HG02571 (cell line): Measurements from ENCODE around the gene SYTL2.
A peak's percentile ranks its signal among the peaks of the same experiment; 100 is the strongest.
"Not testable (repeated sequence)": the region's sequence is repeated elsewhere in the genome, so short reads cannot be mapped to it uniquely, and the experiment has no call there.

Source experiments
- ATAC-seq: cut with Tn5 transposase; IDR thresholded peaks from one replicate; pipeline ENCODE4 v1.9.1; 2021; ENCODE audit warnings: mild to moderate bottlenecking, moderate library complexity; ENCODE audit not compliant: unreplicated experiment

SYTL2 gene, protein sequence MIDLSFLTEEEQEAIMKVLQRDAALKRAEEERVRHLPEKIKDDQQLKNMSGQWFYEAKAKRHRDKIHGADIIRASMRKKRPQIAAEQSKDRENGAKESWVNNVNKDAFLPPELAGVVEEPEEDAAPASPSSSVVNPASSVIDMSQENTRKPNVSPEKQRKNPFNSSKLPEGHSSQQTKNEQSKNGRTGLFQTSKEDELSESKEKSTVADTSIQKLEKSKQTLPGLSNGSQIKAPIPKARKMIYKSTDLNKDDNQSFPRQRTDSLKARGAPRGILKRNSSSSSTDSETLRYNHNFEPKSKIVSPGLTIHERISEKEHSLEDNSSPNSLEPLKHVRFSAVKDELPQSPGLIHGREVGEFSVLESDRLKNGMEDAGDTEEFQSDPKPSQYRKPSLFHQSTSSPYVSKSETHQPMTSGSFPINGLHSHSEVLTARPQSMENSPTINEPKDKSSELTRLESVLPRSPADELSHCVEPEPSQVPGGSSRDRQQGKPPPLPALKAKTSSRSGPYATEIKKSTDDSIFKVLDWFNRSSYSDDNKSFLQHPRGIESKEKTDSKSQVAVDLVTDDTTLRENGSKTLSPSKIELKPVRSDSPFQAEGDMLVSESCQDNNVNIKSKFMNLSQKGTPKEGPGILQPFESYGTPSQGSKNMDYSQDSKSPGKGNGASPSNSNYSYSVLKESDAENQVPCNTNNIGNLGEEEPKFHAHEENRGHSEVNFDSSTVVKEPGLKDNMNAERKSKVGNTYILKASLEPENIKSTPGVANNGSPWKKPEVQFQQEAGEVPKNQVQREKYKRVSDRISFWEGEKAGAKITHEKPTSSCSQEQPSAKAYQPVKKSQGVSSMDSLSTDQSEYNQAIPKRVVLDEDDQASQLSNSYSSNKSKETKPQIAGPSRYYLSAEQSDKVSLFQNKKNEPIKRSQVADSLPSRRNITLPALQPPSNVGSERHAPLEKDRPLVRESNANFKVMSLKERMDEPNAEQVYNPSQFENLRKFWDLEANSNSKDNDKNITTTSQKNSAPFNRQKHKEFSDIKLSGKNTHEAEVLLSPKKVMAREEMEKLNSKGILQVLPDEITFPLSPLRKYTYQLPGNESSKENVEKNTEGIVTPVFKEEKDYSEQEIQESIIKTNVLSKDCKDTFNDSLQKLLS (N-terminal part only)

DNA sequence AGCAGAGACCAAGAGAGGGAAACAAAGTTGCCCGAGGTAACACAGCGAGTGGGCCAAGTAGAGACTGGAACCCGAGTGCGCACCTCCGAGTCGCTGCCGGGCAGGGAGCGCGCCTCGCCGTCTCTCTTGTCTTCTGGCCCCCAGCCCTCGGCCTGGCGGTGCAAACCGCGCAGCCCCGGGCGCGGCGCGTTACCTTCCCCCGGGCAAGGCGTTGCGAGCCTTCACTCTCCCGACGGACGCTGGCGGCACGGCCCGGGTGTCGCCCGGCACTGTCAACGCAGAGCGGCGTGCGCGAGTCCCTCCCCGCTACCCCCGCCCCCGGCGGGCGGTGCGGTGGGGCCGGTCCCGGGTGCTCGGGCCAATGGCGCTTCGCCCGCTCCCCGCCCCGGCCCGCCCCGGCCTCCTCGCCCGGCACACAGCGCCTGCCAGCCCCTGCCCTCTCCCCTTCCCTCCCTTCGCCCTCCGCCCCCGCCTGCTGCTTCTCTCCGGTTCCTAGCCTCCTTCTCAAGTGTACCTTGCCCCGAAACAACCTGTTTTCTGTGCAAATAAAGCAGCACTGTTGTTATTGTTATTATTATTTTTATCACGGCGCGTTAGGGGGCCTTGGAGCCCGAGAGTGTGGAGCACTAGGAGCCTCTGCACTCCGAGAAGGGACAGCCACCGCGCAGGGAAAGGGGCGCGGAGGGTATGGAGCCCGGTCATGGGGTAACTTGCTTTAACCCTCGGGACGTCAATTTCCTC lies at the start of gene SYTL2:
TSS of gene SYTL2 (minus strand) at position 271 of the 741 bp plus-strand sequence. CDS start 53,416 bp downstream, outside the sequence.
- ATAC-seq = peak; percentile 86

DNA sequence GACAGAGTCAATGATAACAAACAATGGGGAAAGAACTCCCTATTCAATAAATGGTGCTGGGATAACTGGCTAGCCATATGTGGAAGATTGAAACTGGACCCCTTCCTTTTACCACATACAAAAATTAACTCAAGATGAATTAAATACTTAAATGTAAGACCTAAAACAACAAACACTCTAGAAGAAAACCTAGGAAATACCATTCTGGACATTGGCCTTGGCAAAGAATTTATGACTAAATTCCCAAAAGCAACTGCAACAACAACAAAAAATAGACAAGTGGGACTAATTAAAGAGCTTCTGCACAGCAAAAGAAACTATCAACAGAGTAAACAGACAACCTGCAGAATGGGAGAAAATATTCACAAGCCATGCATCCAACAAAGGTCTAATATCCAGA lies 48.6 kb upstream of the SYTL2 start:
- not testable (repeated sequence) for ATAC-seq

DNA sequence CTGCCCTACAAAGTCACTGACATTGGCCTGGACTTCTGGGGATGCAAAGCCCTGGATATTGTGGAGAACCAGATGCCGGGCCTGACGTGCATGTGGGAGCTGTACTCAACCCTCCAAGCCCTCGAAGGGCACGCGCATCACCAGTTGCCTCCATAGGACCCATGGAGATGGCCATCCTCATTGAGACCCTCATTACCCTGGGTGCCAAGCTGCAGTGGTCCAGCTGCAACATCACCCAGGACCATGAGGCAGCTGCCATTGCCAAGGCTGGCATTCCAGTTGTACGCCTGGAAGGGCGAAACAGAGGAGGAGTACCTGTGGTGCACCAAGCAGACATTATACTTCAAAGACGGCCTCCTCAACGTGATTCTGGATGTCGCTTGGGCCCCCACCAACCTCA lies 46.2 kb upstream of the SYTL2 start:
- ATAC-seq = no peak

DNA sequence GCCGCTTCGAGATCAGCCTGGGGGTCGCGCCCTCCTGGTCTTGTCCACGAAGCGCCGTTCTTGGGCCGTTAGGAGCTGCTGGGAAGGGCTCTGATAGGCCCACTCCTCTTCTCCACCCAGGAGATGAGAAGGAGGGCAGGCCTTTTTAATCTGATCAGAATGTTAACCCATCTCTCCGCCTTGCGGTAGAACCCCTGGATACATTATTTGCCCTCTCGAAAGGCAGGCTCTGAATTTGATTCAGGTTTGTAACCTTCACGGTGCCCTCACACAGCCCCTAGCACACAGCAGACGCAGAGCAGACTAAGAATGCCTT lies 44.4 kb upstream of the SYTL2 start, which contains the start of gene CCDC83:
TSS of gene CCDC83 (plus strand) at position 43 of the 316 bp plus-strand sequence. CDS start 9,741 bp downstream, outside the sequence.
- ATAC-seq = no peak

DNA sequence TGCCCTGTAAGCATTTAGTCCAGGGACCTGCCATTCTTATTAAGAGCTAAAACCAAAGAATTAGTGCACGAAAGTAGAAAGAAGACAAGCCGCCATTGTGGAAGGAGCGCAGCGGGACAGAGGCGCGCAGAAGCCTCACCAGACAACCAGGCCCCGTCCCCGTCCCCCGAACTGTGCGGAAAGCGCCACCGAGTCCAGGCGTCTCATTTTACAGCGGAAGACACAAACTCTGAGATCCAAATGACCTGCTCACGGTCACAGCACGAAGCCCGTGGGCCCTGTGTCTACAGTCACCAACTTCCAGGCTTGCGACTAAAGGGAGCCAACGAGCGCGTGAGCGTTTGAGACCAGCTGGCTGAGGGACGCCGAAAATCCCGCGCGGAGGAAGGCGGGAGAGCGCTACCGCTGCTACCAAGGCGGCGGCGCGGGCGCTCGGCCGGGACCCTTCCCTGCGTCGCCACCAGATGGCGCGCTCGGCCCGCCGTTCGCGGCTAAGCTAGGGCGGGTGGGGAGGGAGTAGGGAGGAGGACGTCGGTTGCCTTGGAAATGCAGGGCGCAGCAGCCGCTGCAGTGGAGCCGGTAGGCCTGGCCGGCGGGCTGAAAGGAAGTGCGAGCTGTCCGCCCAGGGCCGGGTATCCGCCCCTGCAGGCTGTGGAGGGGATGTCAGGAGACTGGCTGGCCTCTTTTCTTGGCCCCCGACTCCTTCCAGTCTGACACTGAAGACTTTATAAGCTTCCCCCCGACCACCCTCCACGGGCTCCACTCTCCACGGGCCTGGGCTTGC lies 43.8 kb upstream of the SYTL2 start:
- ATAC-seq = peak; percentile 98

DNA sequence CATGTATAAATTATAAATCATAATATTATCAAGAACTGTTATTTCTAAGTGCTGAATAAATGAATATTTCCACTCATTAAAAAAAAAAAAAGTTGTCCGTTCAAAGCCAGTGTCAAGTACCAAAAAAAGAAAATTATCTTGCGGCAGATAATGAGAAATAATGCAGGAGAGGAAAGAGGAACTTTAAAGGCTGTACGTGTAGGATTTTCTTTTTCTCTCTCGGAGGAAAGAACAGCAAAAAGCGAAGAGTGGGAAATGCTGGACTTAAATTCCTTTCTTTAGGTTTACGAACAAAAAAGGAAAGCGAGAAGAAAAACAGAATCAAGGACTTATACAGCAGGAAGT lies 43.2 kb upstream of the SYTL2 start:
- no peak for ATAC-seq

DNA sequence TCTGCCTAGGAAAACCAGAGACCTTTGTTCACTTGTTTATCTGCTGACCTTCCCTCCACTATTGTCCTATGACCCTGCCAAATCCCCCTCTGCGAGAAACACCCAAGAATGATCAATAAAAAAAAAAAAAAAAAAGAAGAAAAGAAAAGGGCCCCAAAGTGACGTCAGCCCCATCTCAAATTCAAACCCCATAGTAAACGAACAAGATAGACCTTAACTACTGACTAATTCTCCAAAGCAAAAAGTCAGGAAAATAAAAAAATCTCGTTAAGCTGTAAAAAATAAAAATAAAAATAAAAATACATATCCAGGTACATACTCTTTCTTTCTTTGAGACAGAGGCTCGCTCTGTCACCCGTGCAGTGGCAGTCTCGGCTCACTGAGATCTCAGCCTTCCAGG lies 42.6 kb upstream of the SYTL2 start:
- ATAC-seq = not testable (repeated sequence)

DNA sequence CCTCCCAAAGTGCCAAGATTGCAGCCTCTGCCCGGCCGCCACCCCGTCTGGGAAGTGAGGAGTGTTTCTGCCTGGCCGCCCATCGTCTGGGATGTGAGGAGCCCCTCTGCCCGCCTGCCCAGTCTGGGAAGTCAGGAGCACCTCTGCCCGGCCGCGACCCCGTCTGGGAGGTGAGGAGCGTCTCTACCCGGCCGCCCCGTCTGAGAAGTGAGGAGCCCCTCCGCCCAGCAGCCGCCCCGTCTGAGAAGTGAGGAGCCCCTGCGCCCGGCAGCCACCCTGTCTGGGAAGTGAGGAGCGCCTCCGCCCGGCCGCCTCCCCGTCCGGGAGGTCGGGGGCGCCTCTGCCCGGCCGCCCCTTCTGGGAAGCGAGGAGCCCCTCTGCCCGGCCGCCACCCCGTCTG lies 41.8 kb upstream of the SYTL2 start:
- not testable (repeated sequence) for ATAC-seq

DNA sequence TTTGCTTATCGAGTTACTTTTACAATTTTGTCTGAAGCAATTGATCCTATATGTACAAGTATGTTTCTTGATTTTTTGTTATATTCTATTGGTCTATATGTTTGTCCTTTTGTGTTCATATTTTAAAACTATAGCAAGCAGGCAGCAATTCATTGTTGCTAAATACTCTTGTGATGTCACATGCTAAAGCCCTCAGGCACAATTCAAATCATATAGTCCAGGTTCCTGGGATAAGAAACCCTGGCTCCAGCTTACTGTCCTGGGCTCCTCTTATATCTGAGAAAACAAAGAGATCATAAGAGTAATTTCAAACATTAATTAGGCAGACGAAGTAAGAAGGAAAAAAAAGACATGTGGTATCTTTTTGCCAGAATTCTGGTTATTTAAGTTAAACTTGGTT lies 37.6 kb upstream of the SYTL2 start:
- ATAC-seq = no peak

DNA sequence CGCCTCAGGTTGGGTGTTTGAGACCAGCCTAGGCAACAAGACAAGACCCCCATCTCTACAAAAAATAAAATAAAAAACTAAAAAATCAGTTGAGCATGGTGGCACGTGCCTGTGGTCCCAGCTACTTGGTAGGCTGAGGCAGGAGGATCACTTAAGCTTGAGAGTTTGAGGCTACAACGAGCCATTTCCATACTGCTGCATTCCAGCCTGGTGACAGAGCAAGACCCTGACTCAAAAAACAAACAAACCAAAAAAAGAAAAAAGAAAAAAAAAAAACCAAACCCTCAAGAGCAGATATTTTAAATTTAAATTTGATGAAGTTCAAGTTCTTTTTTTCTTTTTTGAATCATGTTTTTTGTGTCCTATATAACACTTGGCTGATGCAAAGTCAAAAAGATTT lies 37.1 kb upstream of the SYTL2 start:
- ATAC-seq = no peak

DNA sequence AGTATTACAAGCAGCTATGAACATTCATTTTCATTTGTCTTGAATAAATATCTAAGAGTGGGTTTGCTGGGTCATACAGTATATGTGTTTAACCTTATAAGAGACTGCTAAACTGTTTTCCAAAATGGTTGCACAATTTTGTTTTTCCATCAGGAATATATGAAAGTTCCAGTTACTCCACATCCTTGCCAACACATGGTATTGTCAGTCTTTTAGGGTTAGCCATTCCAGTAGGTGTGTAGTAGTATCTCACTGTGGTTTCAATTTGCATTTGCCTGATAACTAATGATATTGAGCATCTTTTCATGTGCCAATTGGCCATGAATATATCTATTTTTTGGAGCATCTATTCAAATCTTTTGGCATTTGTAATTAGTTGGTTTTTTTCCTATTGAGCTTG lies 36.5 kb upstream of the SYTL2 start:
- no peak for ATAC-seq

DNA sequence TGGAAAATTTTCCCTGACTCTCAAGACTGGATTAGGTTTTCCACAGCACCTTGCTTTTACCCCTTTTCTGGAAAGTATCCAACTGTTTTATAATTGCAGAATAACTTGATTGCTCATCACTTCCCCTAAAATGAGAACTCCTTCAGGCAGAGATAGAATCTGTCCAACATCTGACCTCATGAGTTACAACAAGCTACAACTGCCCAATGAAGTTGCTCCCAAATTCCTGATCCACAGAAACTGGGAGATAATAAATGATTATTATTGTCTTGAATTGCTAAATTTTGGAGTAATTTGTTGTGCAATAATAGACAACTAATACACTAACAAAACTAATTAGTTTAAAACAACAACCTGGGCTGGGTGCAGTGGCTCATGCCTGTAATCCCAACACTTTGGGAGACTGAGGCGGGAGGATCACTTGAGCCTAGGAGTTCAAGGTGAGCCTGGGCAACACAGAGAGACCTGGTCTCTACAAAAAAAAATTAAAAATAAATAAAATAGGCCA lies 34.2 kb upstream of the SYTL2 start:
- no peak for ATAC-seq

DNA sequence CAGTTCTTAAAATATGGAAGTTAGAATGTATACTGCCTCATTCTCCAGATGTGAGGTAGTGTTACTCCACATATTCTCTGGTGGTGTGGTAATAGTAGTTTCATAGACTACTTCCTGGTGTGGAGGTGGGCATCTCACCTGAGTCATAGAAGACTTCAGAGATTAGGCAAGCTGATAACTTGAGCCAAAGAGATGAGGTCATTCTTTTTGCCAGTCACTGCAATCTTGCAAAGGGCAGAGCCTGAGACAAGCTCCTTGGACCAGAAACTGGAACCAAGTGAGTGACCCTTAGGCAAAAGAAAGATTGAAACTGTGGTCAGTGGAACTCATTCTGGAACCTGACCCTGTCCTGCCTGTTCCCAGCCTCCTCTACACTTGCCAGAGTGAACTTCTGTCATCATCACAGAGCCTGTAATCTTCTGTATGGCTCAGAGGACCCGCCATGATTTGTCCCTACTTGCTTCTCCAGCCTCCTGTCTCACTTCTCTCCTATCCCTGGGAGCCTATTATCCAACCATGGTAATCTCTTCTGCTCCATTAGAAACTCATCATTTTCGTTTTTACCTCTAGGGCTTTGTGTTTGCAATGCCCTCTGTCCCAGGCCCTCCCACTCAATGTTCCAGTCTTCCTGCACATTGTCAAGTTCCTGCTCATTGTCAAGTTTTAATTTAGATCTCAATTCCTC lies 33.6 kb upstream of the SYTL2 start:
- ATAC-seq = no peak

DNA sequence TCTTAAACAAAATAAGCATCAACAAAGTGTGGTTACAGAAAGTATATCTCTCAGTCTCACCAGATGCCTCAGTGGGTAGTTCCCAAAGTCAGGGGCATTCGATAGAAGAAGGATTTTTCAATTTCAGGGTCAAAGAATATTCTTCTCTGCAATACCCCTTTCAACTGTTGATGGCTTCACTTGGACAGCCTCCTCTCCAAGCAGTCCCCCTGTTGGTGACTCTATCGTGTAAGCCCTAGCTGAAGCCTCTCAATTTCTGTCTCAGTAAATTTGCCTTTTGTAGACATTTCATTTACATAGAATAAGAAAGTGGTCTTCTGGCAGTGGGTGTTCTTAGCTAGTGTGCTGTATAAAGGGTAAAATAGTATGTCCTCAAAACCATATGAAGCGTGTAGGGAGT lies 33.0 kb upstream of the SYTL2 start:
- ATAC-seq = no peak

DNA sequence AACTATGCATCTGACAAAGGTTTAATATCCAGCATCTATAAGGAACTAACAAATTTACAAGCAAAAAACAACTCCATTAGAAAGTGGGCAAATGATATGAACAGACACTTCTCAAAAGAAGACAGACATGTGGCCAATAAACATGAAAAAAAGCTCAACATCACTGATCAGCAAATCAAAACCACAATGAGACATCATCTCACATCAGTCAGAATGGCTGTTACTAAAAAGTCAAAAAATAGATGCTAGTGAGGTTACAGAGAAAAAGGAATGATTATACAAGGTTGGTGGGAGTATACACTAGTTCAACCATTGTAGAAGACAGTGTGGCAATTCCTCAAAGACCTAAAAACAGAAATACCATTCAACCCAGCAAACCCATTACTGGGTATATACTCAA lies 30.0 kb upstream of the SYTL2 start:
- not testable (repeated sequence) for ATAC-seq

DNA sequence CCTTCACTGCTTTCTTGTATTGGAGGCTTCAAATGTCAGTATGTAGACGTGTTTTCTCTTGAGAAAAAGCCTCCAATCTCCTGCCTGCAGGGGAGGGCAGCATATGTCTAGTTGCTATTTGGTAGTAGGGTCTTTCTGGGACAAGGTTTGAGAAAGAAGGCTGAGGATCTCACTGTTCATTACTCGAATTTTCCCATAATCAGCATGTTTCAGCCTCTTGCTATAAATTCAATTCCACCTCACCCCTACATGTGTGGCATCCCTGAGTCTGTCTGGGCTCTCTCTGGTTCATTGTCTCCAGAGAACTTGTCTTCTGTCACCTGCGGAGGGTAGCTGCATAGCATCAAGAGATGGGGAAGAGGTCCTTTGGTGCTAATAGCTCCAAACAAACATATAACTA lies 24.8 kb upstream of the SYTL2 start:
- ATAC-seq = no peak

DNA sequence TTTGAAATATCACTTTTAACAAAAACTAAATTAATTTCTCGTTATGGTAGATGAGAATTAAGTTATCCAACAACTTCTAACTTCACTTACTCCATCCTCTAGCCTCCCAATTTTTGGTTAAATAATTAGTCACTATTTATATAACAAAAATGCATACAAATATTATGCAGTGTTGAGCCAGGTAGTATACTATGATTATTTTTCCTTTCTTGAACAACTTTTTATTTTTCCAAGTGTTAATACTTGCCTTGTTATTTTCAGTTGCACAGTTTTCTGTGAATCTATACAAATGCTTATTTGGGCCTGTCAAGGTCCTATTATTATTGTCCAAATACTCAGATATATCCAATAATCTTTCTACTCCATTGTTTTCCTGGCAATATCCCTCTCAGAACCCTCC lies 24.3 kb upstream of the SYTL2 start:
- no peak for ATAC-seq

DNA sequence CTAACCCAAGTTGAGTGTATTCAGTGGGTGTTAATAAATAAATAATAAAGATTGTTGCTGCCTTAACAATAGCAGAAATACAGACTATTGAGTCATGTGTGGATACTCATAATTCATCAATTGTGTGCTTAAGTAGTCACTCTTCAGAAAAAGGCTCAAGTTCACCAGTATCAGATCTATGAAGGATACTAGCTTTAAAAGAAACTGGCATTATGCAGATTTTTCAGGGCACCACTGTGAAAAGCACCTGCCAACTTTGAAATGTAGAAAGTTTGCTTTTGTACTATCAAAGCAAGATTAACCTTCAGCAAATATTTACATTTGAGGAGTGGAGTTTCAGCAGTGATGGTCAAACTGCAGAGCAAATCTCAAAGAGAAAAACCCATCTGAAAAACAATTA lies 20.1 kb upstream of the SYTL2 start:
- ATAC-seq = no peak

DNA sequence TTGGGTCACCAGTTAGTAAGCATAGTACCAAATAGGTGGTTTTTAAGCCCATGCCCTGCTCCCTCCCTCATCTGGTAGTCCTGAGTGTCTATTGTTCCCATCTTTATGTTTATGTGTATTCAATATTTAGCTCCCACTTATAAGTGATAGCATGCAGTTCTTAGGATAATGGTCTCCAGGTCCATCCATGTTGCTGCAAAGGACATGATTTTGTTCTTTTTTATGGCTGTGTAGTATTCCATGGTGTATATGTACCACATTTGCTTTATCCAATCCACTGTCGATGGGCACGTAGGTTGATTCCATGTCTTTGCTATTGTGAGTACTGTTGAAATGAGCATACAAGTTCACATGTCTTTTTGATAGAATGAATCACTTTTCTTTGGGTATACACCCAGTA lies 18.2 kb upstream of the SYTL2 start:
- ATAC-seq = no peak
